ENCODE results near the gene ZNF414.

- TF ChIP-seq CTCF (IDR thresholded peaks at IDR 0.05; ENCODE audit: borderline replicate concordance, extremely low read depth, low read length, poor library complexity, severe bottlenecking): no peak
- TF ChIP-seq EZH2 (IDR thresholded peaks at IDR 0.05; ENCODE audit: borderline replicate concordance, low read depth, low read length, severe bottlenecking): no peak
Measured at GRCh38 chr19:8515317-8515716, 1.4 kb upstream of the ZNF414 start.
